Cardiac septum (tissue), 1 donor: Measurements from ENCODE around the gene B4GALT2. TPM values are rescaled to one million over a fixed set of nuclear protein-coding genes. Genes with fewer than 3 reads are reported as not detected.

Experiments
- DNase-seq: peaks from one replicate; pipeline ENCODE4 v3.0.0-alpha.2; 2020; ENCODE audit warnings: low spot score
- intact Hi-C: fragments of 100-400 bp; cut with DNase I; formaldehyde crosslinking; loops from one replicate; pipeline ENCODE4 v1.14.0; 2022
- total RNA-seq: library from RNA; stranded (reverse); fragmentation: NEBNext Ultra II Directional; extraction: Animal tissue kit (Norgen Biotek cat#: 25700); gene quantifications from one replicate; pipeline ENCODE4 v1.2.1, GENCODE V29; 2021
- donor health status: DM: no; HTN: no; CAD: no.

The B4GALT2 gene
- total RNA-seq, 1 donor from 2014 or later: 44.3 TPM

DNA sequence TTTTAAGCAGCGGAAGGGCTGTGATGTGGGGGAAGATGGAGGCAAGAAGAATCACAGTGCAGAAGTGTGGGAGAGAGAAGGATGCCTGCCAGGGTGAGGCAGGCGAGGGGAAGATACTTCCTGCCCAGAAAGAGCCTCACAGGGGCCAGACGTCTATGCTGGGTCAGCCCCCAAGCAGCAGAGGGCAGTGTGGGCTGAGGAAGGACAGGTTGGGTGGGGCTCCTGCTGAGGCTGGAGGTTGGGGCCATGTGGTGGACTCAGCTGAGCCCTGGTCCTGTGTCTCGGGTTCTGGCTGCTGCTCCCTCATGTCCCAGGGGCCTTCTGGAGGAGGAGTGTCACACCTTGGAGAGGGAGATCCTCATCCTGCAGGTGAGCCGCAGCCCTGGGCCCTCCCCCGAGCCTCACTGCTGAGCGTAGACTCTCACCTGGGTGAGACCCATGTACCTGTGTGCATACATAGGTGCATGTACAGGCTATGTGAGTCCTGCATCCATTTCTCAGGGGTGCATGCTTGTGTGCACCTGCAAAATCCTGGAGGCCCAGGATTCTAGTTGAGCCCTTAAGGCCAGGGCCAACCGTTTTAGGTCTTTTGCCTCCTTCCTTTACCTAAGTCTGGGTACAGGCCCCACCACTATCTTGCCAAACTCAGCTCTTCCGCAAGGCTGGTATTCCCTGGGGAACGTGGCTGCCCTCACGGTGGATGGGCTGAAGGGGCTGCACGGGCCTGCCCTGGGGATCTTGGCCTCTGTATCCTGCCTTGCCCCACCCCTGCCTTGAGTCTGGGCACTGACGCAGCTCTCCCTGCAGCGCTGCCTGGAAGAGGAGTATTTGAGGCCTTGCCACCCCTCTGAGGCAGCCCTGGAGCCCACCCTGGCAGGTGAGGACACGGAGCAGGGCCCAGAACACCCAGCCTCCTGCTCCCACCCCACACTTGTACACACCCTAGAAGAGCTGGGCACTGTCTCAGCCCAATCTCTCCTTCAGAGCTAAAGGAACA is 16.1 kb downstream of the B4GALT2 start:
- no peak for DNase-seq
- intact Hi-C loops: no loop called here

DNA sequence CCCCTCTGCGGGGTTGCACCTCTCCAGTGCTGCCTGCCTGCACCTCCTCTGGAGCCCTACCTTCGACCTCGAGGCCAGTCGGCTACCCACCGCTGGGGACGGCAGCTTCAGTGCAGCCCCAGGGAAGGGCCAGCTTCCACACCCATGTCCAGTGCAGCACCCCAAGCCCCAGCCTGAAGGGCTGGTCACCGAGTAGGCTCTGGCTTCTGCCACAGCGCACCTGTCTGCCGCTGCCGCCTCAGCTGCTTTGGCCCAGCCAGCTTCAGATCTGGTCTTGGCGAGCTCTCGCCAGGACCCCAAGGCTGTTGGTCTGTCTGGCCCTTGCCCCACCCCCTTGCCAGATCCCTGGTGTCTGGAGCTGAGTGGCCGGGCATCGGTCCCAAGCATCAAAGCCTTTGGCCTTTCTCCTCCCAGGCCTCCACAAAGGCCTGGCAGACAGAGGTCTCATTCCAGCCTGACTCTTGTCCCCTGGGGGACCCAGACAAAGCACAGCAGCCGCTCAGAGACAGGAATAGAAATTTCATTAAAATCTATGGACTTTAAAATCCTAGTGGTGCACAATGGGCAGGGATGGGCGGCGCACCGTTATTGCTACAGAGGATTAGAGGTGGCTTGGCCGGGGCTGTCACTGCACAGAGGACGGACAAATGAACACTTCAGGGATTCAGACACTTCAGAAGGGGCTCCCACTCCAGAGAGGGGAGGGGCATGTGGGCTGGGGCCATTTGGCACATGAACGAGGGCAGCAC is 17.1 kb downstream of the B4GALT2 start:
- DNase-seq: no peak
- intact Hi-C loops: no loop called here

- intact Hi-C loops: no loop called here
Observed at GRCh38 chr1:43996733-43997115, 17.7 kb downstream of the B4GALT2 start.

GRCh38 chr1:43997295-43997999 is 18.4 kb downstream of the B4GALT2 start:
- no peak for DNase-seq
- intact Hi-C loops: no loop called here

More at GRCh38 chr1:43996733-43997115, 17.7 kb downstream of the B4GALT2 start:
- DNase-seq: no peak

DNA sequence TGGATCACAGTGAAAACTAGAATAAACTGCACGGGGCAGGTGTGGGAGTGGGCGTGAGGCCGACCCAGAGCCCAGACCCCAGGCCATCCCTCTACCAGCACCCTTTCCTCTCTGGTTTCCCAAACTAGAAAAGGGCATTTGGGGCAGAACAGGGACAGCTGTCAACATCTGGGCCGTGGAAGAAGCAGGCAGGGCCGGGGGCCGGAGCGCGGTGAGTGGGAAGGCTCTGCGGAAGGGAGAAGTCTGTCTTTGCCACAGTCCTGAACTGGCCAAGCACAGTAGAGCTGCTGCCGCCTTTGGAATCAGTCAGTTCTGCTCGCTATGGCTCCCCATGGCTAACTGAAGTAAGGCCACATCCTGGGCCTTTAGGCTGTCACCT is 19.0 kb downstream of the B4GALT2 start:
- DNase-seq: no peak
- intact Hi-C loops: no loop called here

- DNase-seq: no peak
- intact Hi-C loops: no loop called here
Observed at GRCh38 chr1:43999455-43999854, 20.4 kb downstream of the B4GALT2 start.

DNA sequence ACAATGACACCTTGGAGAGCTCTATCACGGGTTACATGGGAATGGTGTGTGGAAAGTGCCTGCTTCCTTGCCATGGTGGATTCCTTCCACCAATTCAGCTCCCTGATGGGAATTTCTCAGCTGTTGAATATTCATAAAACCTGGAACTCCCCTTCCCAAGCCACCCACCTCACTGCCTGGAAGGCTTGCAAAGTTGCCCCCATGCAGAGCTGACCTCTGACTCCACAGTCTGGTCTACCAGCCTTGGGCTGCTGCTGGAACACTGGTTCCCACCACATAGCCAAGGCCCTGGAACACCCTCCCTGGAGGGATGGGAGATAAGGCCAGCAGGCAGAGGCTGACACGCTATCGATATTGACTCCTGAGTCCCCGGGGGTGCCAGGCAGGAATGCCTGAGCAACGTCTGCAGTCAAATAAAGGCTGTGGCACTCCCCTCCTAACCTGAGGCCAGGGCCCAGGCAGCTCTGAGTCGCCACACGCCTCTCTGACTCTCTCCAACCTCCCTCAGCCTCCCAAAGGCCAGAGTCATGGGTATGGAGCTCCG is 21.2 kb downstream of the B4GALT2 start:
- intact Hi-C loops: no loop called here
- no peak for DNase-seq

GRCh38 chr1:44002165-44002564 is 23.2 kb downstream of the B4GALT2 start:
- intact Hi-C loops: no loop called here

DNA sequence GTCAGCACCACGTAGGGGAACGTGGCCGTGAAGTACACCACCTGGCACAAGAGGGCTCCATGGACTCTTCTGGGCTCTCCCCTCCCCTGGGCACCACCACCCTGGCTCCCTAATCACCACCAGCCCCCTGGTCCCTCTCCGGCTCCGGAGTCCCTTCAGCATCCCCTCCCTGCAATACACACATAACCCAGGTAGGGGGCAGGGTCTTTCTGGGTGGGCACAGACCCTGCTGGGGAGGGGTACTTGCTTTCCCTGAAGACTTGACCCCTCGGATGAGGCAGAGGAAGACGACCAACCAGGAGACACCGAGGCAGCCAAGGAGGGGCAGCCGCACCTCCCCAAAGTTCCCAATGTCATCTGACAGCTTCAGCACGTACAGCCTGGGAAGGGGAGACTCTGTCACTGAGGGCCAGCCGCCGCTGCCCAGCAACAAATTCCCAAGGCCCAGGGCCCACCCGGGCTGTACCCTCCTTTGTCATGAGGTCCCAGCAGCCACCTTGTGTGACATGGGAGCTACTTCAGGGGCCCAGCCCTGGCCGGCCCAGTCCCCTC is 23.7 kb downstream of the B4GALT2 start:
- DNase-seq: no peak
- intact Hi-C loops: no loop called here

More at GRCh38 chr1:44002165-44002564, 23.2 kb downstream of the B4GALT2 start:
- no peak for DNase-seq

GRCh38 chr1:44008259-44008658 is 29.2 kb downstream of the B4GALT2 start:
- intact Hi-C loops: no loop called here
- no peak for DNase-seq

GRCh38 chr1:44010935-44011471 is 32.0 kb downstream of the B4GALT2 start:
- intact Hi-C loops: no loop called here
- no peak for DNase-seq

DNA sequence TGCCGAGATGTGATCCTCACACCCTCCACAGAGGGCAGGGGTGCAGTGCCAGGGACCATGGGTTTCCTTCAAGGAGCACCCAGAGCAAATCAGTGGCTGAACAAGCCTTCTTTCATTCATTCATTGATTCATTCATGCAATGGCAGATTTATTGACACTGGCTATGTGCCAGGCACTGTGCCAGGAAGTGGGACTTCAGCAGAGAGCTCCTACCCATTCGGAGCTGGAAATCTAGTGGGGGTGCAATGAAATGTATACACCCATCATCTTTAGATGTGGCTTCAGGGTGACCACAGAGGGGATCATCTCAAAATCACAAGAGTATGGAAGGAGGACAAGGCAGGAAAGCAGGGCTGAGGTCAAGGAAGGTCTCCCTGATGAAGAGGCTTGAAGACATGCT is 33.4 kb downstream of the B4GALT2 start:
- intact Hi-C loops: no loop called here
- DNase-seq: no peak

DNA sequence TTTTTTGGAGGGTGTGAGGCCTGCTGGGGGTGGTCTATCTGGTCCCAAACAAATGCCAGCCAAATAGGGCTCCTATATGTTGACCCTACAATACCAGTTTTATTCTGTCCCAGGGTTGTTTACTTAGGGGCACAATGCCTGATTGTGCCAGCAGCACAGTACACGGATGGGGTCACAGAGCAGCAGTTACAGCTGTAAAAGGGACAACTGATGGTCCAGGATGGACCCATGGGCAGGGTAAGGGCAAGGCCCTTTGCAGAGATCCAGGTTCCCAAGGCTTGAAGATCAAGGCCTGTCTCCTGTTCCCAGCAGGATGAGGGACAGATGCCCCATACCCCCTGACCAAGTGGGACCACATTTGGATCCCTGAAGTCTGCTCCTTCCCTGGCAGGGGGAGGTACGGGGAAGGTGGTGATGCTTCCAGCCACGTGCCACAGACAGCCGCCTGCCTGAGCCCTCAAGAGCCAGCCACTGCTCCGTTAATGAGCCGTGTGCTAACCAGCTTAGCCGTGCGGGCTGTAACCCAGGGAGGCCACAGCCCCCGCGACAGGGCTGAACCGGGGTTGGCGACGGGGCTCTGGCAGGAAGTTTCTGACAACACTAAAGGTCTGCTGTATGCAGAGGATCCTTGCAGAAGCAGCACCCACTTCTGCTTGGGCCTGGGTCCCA is 34.1 kb downstream of the B4GALT2 start:
- DNase-seq: no peak
- intact Hi-C loops: no loop called here

DNA sequence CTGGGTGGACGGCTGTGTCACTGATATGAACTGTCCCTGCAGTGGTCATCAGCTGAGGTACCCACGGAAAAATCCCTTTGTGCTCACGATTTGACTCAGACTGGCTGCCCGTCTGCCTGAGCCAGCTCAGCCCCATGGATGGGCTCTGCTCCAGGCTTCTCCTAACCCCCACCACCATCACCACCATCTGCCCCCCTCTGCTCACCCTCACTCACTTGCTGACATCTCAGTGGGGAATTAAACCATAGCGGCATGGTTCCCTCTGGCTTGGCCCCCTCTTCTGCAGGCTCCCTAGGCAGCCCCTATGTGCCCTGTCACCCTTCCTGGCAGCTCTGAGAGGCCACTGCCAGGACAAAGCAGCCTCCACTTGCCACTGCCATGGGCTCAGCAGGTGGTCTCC is 34.9 kb downstream of the B4GALT2 start:
- no peak for DNase-seq
- intact Hi-C loops: no loop called here

GRCh38 chr1:44014365-44015104 is 35.5 kb downstream of the B4GALT2 start:
- intact Hi-C loops: no loop called here
- no peak for DNase-seq

DNA sequence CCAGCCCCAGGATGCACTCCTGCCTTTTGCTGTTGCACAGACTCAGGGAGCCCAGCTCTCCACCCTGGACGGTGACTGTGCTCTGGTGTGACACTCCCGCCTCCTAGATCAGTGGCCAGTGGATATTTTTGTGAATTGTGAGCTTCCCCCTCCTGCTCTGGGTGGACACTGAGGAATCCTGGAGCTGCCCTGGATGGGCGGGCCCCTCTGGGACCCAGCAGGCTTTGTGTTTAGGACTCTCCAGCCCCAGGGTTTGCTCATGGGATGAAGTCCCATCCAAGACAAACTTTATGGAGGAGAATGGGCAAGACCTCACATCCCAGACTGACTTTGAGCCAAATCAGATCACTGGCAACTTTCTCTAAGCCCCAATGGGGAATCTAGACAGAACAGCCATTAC is 36.2 kb downstream of the B4GALT2 start:
- no peak for DNase-seq
- intact Hi-C loops: no loop called here

- intact Hi-C loops: no loop called here
- DNase-seq: no peak
Observed at GRCh38 chr1:44016041-44016889, 37.3 kb downstream of the B4GALT2 start.
